GM19455 (cell line): ENCODE data around the gene IQCE.
"Not testable (repeated sequence)": the region's sequence is repeated elsewhere in the genome, so short reads cannot be mapped to it uniquely, and the experiment has no call there.

Experiments used
- ATAC-seq: cut with Tn5 transposase; IDR thresholded peaks from one replicate; pipeline ENCODE4 v1.9.1; 2021; ENCODE audit not compliant: unreplicated experiment

Gene IQCE

GRCh38 chr7:2532199-2532772, 26.5 kb upstream of the IQCE start:
- not testable (repeated sequence) for ATAC-seq

GRCh38 chr7:2532816-2533215, 26.0 kb upstream of the IQCE start:
- not testable (repeated sequence) for ATAC-seq

- not testable (repeated sequence) for ATAC-seq
Observed at GRCh38 chr7:2533566-2533965, 25.2 kb upstream of the IQCE start.

- not testable (repeated sequence) for ATAC-seq
Observed at GRCh38 chr7:2534214-2534613, 24.6 kb upstream of the IQCE start.

- ATAC-seq: not testable (repeated sequence)
Observed at GRCh38 chr7:2535872-2536627, 22.7 kb upstream of the IQCE start.

GRCh38 chr7:2537981-2538851, 20.6 kb upstream of the IQCE start:
- ATAC-seq: no peak

GRCh38 chr7:2539031-2539911, 19.5 kb upstream of the IQCE start:
- ATAC-seq: no peak

GRCh38 chr7:2540133-2540532, 18.6 kb upstream of the IQCE start:
- no peak for ATAC-seq

GRCh38 chr7:2540641-2541051, 18.1 kb upstream of the IQCE start:
- no peak for ATAC-seq

GRCh38 chr7:2541291-2542010, 17.3 kb upstream of the IQCE start:
- ATAC-seq: no peak

GRCh38 chr7:2542011-2542915, 16.5 kb upstream of the IQCE start:
- ATAC-seq: no peak

GRCh38 chr7:2542916-2543871, 15.6 kb upstream of the IQCE start:
- ATAC-seq: no peak

- no peak for ATAC-seq
Observed at GRCh38 chr7:2544541-2545188, 14.1 kb upstream of the IQCE start.

GRCh38 chr7:2545746-2546425, 12.9 kb upstream of the IQCE start:
- ATAC-seq: no peak

- no peak for ATAC-seq
Observed at GRCh38 chr7:2546776-2547586, 11.8 kb upstream of the IQCE start.

- ATAC-seq: no peak
Observed at GRCh38 chr7:2551418-2551817, 7.4 kb upstream of the IQCE start.
